Measurements from ENCODE around the gene EHD2.

Gene EHD2

DNA sequence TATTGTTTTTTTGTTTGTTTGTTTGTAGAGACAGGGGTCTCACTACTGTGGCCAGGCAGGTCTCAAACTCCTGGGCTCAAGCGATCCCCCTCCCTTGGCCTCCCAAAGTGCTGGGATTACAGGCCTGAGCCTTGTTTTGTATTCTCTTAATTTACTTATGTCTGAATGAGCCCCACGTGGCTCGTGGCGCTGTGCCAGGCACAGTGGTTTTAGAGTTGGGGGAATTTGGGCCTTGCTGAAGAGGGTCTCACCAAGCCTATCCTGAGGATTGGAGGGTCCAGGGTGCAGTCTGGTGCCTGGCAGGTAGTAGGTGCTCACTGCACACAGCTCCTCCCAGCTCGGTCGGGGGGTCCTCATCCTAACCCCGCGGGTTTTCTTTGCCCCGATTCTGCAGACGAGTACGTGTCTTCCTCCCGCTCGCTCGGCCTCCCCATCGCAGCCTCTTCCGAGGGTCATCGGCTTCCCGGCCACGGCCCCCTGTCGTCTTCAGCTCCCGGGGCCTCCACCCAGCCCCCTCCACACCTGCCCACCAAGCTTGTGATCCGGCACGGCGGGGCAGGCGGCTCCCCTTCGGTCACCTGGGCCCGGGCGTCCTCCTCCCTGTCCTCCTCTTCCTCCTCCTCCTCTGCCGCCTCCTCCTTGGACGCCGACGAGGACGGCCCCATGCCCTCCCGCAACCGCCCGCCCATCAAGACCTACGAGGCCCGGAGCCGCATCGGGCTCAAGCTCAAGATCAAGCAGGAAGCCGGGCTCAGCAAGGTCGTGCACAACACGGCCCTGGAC is 12.1 kb upstream of the EHD2 start:
- POLR2A ChIA-PET: no interaction called here
- no peak for DNase-seq (ENCODE audit: extremely low spot score)
- no peak for TF ChIP-seq FOXK2 (IDR thresholded peaks at IDR 0.05)
- no peak for TF ChIP-seq ARNT (IDR thresholded peaks at IDR 0.05)
- no peak for TF ChIP-seq SP1 (IDR thresholded peaks at IDR 0.05)
- CTCF ChIA-PET: no interaction called here

- no peak for DNase-seq (ENCODE audit: extremely low spot score)
- CTCF ChIA-PET: no interaction called here
- POLR2A ChIA-PET: no interaction called here
- TF ChIP-seq ELF4 (IDR thresholded peaks at IDR 0.05) (no peak), FOXA1 (IDR thresholded peaks at IDR 0.05) (no peak), HDGF (IDR thresholded peaks at IDR 0.05; ENCODE audit: borderline replicate concordance) (no peak), SP1 (IDR thresholded peaks at IDR 0.05) (no peak), FOXK2 (IDR thresholded peaks at IDR 0.05) (no peak), TARDBP (IDR thresholded peaks at IDR 0.05) (no peak), NFRKB (IDR thresholded peaks at IDR 0.05) (no peak)
These were observed 11.3 kb upstream of the EHD2 start for GRCh38 chr19:47701717-47702552.

DNA sequence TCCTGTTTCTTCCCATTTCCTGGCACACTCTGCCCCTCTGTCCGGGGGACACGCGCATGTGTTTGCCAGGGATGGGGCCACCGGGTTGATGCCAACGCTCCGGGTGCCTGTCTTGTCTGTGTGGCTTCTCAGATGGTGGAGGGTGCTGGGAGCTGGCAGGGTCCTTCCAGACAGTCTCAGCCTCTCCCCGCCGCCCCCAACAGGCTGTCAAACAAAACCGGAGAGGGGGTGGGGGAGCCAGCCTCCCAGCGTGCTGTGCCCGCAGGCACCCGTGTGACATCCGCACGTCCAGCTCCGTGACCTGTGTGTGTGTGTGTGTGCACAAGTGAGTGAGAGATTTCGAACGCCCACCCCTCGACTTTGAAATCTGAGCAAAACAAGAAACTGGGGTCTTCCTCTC is 10.6 kb upstream of the EHD2 start:
- ChIA-PET POLR2A (no interaction called here), CTCF (no interaction called here)
- no peak for TF ChIP-seq SP1 (IDR thresholded peaks at IDR 0.05)
- TF ChIP-seq LEF1 (IDR thresholded peaks at IDR 0.05; ENCODE audit: borderline replicate concordance): no peak
- TF ChIP-seq L3MBTL2 (conservative IDR thresholded peaks at IDR 0.05): no peak
- no peak for TF ChIP-seq SUZ12 (IDR thresholded peaks at IDR 0.05)
- no peak for TF ChIP-seq ZNF384 (IDR thresholded peaks at IDR 0.05)
- no peak for TF ChIP-seq CTBP1 (IDR thresholded peaks at IDR 0.05; ENCODE audit: borderline replicate concordance)
- TF ChIP-seq FOXK2 (IDR thresholded peaks at IDR 0.05): no peak
- no peak for TF ChIP-seq PKNOX1 (IDR thresholded peaks at IDR 0.05)
- no peak for TF ChIP-seq NFRKB (IDR thresholded peaks at IDR 0.05)
- no peak for TF ChIP-seq FOXA1 (IDR thresholded peaks at IDR 0.05)
- no peak for TF ChIP-seq ELF4 (IDR thresholded peaks at IDR 0.05)
- TF ChIP-seq FOXM1 (IDR thresholded peaks at IDR 0.05; ENCODE audit: borderline replicate concordance): no peak
- no peak for TF ChIP-seq TARDBP (IDR thresholded peaks at IDR 0.05)
- no peak for TF ChIP-seq BHLHE40 (IDR thresholded peaks at IDR 0.05; ENCODE audit: borderline replicate concordance)
- no peak for TF ChIP-seq HDGF (IDR thresholded peaks at IDR 0.05; ENCODE audit: borderline replicate concordance)
- no peak for DNase-seq (ENCODE audit: extremely low spot score)

DNA sequence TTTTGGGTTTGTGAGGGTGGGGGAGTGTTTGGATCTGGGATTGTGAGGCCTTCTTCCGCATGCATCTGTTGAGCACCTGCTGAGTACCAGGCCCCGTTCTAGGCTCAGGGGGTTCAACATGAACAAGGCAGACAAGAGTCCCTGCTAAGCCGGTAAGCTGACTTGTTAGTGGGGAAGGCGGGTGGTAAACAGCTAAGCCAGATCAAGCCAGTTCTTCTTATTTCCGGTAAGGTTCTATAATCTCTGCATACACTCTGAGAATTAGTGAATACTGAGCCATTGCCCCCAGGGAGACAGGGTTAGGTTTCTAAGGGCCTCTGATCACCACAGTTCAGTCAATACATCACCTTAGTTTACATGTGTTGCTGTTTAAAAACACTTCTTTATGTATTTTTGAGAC is 9.9 kb upstream of the EHD2 start:
- ChIA-PET CTCF (no interaction called here), POLR2A (no interaction called here)
- DNase-seq (ENCODE audit: extremely low spot score): no peak
- TF ChIP-seq PKNOX1 (IDR thresholded peaks at IDR 0.05) (no peak), HDGF (IDR thresholded peaks at IDR 0.05; ENCODE audit: borderline replicate concordance) (no peak), FOXK2 (IDR thresholded peaks at IDR 0.05) (no peak), FOXA1 (IDR thresholded peaks at IDR 0.05) (no peak)

- ChIA-PET POLR2A (no interaction called here), CTCF (no interaction called here)
- TF ChIP-seq FOXM1 (IDR thresholded peaks at IDR 0.05; ENCODE audit: borderline replicate concordance) (no peak), FOXK2 (IDR thresholded peaks at IDR 0.05) (no peak), SP1 (IDR thresholded peaks at IDR 0.05) (no peak), L3MBTL2 (conservative IDR thresholded peaks at IDR 0.05) (no peak), LEF1 (IDR thresholded peaks at IDR 0.05; ENCODE audit: borderline replicate concordance) (no peak), FOXA1 (IDR thresholded peaks at IDR 0.05) (no peak), ZNF384 (IDR thresholded peaks at IDR 0.05) (no peak), PKNOX1 (IDR thresholded peaks at IDR 0.05) (no peak), NFRKB (IDR thresholded peaks at IDR 0.05) (no peak), HDGF (IDR thresholded peaks at IDR 0.05; ENCODE audit: borderline replicate concordance) (no peak), SUZ12 (IDR thresholded peaks at IDR 0.05) (no peak), BHLHE40 (IDR thresholded peaks at IDR 0.05; ENCODE audit: borderline replicate concordance) (no peak), TARDBP (IDR thresholded peaks at IDR 0.05) (no peak)
- DNase-seq (ENCODE audit: extremely low spot score): no peak
These were observed 9.2 kb upstream of the EHD2 start for GRCh38 chr19:47704024-47704423.

DNA sequence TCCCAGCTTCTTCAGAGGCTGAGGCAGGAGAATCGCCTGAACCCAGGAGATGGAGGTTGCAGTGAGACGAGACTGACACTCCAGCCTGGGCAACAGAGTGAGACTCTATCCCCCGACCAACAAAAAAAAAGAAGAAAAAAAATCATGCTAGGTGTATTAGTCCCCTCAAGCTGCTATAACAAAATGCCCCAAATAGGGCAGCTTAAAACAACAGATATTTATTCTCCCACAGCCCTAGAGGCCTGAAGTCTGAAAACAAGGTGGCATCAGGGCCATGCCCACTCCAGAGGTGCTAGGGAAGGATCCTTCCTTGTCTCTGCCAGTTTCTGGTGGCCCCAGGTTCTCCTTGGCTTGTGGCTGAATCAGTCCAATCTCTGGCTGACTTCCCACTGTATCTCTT is 8.6 kb upstream of the EHD2 start:
- DNase-seq (ENCODE audit: extremely low spot score): no peak
- ChIA-PET CTCF (interaction anchor here (0.6 to 0.9 kb wide), 2 partner anchors 8 to 89 kb away, joined by 3 to 4 read pairs; no protein-coding TSS in a partner anchor), POLR2A (interaction anchor here (1.5 kb wide), 1 partner anchor 38 kb away, joined by 3 read pairs; no protein-coding TSS in a partner anchor)
- TF ChIP-seq TARDBP (IDR thresholded peaks at IDR 0.05) (no peak), CTBP1 (IDR thresholded peaks at IDR 0.05; ENCODE audit: borderline replicate concordance) (no peak), BHLHE40 (IDR thresholded peaks at IDR 0.05; ENCODE audit: borderline replicate concordance) (no peak), HDGF (IDR thresholded peaks at IDR 0.05; ENCODE audit: borderline replicate concordance) (no peak), LEF1 (IDR thresholded peaks at IDR 0.05; ENCODE audit: borderline replicate concordance) (no peak), NFRKB (IDR thresholded peaks at IDR 0.05) (no peak), FOXM1 (IDR thresholded peaks at IDR 0.05; ENCODE audit: borderline replicate concordance) (no peak), SUZ12 (IDR thresholded peaks at IDR 0.05) (no peak), SP1 (IDR thresholded peaks at IDR 0.05) (no peak), ELF4 (IDR thresholded peaks at IDR 0.05) (no peak)

Data from HEK293T (cell line).